Suprapubic skin (tissue), 4 donors: ENCODE measurements around the gene BLZF1.
"Not testable (repeated sequence)": the region's sequence is repeated elsewhere in the genome, so short reads cannot be mapped to it uniquely, and the experiment has no call there.

Experiments used
- CTCF ChIP-seq, 2 donors: fragments of 200-600 bp in 1 of 2; fragments of 450-650 bp in 1 of 2; sonication (generic) in 1 of 2; IDR thresholded peaks; one replicate each; pipeline ENCODE4 v1.5.1; 2016 to 2019; ENCODE audit warnings: antibody characterized with exemption in 2 of 2, mild to moderate bottlenecking in 1 of 2, moderate library complexity in 1 of 2
- POLR2A ChIP-seq, 2 donors: fragments of 450-650 bp; IDR thresholded peaks; one replicate each; pipeline ENCODE4 v1.6.1; 2017; ENCODE audit warnings: antibody characterized with exemption in 2 of 2, mild to moderate bottlenecking in 2 of 2, moderate library complexity in 2 of 2
- POLR2AphosphoS5 ChIP-seq, 3 donors: sonication (generic); formaldehyde crosslinking; IDR thresholded peaks; one replicate each; pipeline ENCODE4 v1.6.1; 2017; ENCODE audit warnings: antibody characterized with exemption in 3 of 3

- not testable (repeated sequence) for TF ChIP-seq POLR2A, CTCF, POLR2AphosphoS5 (IDR thresholded peaks at IDR 0.05)
Observed at GRCh38 chr1:169342096-169342495, 25.9 kb upstream of the BLZF1 start.
